H1 (cell line): ENCODE results near the gene FOXO6. TPM values are rescaled to one million over a fixed set of nuclear protein-coding genes. Genes with fewer than 3 reads are reported as not detected.

Experiments used
- CTCF ChIA-PET: fragments of 300-600 bp; sonication (Branson Sonifier 250); formaldehyde crosslinking; loops from one replicate; lab custom pipeline; 2021; ENCODE audit not compliant: partially characterized antibody; lab: Charles Lee
- POLR2A ChIA-PET: fragments of 300-600 bp; sonication (Branson Sonifier 250); formaldehyde crosslinking; loops from one replicate; lab custom pipeline; 2021; ENCODE audit warnings: inconsistent platforms; ENCODE audit not compliant: partially characterized antibody; lab: Charles Lee
- DNase-seq, 2 experiments: peaks; one replicate each; pipeline versions ENCODE4 v3.0.0 to v3.0.0-alpha.2; 2010 to 2022; ENCODE audit warnings: low spot score in 2 of 2, low read depth in 1 of 2, mixed read lengths in 1 of 2
- FAIRE-seq: peaks from 2 replicates; lab custom pipeline; 2011; peaks lifted over from hg19 to GRCh38; lab: Jason Lieb, UNC
- H2AFZ ChIP-seq: 2 replicates; pipeline ENCODE4 v1.8.1; 2012; ENCODE audit warnings: low read length, inconsistent platforms
- H2AK5ac ChIP-seq: 2 replicates; pipeline ENCODE4 v1.6.1; 2013; ENCODE audit warnings: low read depth, low read length
- H2BK120ac ChIP-seq: replicated peaks from 2 replicates; pipeline ENCODE3; 2013; ENCODE audit warnings: low read depth, low read length, inconsistent platforms
- H2BK12ac ChIP-seq: 2 replicates; pipeline ENCODE4 v1.6.1; 2013; ENCODE audit warnings: low read depth, low read length
- H2BK15ac ChIP-seq: 2 replicates; pipeline ENCODE4 v1.6.1; 2013; ENCODE audit warnings: low read length
- H2BK20ac ChIP-seq: 2 replicates; pipeline ENCODE4 v1.6.1; 2013; ENCODE audit warnings: low read length
- H2BK5ac ChIP-seq: 2 replicates; pipeline ENCODE4 v1.6.1; 2013; ENCODE audit warnings: low read depth, low read length
- H3K14ac ChIP-seq: 2 replicates; pipeline ENCODE4 v1.6.1; 2013; ENCODE audit warnings: inconsistent platforms; ENCODE audit not compliant: insufficient read length
- H3K18ac ChIP-seq: 2 replicates; pipeline ENCODE4 v1.6.1; 2013; ENCODE audit warnings: low read length; ENCODE audit errors: extremely low read depth
- H3K23ac ChIP-seq: 2 replicates; pipeline ENCODE4 v1.6.1; 2013; ENCODE audit warnings: inconsistent platforms; ENCODE audit not compliant: insufficient read length
- H3K23me2 ChIP-seq: 2 replicates; pipeline ENCODE4 v1.6.1; 2013; ENCODE audit warnings: low read depth, low read length
- H3K27ac ChIP-seq: 2 replicates; pipeline ENCODE4 v1.6.1; 2011; ENCODE audit warnings: low read depth, low read length, inconsistent platforms
- H3K27me3 ChIP-seq, 4 experiments: replicated peaks in 1 of 4; 1 replicate in 1 of 4; 2 replicates in 3 of 4; pipeline versions ENCODE4 v1.6.1 to v1.8.1; 2011 to 2013; ENCODE audit warnings: low read length in 3 of 4, mild to moderate bottlenecking in 3 of 4, inconsistent platforms in 2 of 4, mixed read lengths in 2 of 4, moderate library complexity in 1 of 4; ENCODE audit not compliant: control insufficient read depth in 3 of 4, insufficient read depth in 3 of 4; ENCODE audit errors: extremely low read depth in 1 of 4
- H3K36me3 ChIP-seq, 4 experiments: 2 replicates each; pipeline versions ENCODE4 v1.6.1 to v1.8.1; 2011 to 2013; ENCODE audit warnings: mild to moderate bottlenecking in 4 of 4, low read length in 3 of 4, moderate library complexity in 2 of 4, control low read depth in 1 of 4, inconsistent platforms in 1 of 4; ENCODE audit not compliant: insufficient read depth in 4 of 4, control insufficient read depth in 2 of 4
- H3K4ac ChIP-seq: replicated peaks from 2 replicates; pipeline ENCODE3; 2013; ENCODE audit warnings: low read length, low read depth, mixed read lengths, inconsistent platforms; ENCODE audit not compliant: insufficient read length
- H3K4me1 ChIP-seq, 4 experiments: replicated peaks in 1 of 4; 1 replicate in 1 of 4; 2 replicates in 3 of 4; pipeline versions ENCODE4 v1.6.1 to v1.8.1; 2011 to 2013; ENCODE audit warnings: low read length in 3 of 4, inconsistent platforms in 2 of 4, mixed read lengths in 1 of 4; ENCODE audit not compliant: insufficient read depth in 4 of 4, control insufficient read depth in 3 of 4
- H3K4me2 ChIP-seq, 2 experiments: 2 replicates each; pipeline versions ENCODE4 v1.6.1 to v1.8.1; 2011 to 2013; ENCODE audit warnings: low read depth in 2 of 2, low read length in 2 of 2, control low read depth in 1 of 2, inconsistent platforms in 1 of 2, mild to moderate bottlenecking in 1 of 2; ENCODE audit not compliant: insufficient read depth in 1 of 2
- H3K4me3 ChIP-seq, 4 experiments: fragments of 200-600, 300-600 bp in 1 of 4; sonication (generic), shearing (Covaris generic), sonication (Bioruptor Twin) in 1 of 4; 2 replicates each; pipeline versions ENCODE4 v1.5.1 to v1.8.1; 2011 to 2016; ENCODE audit warnings: low read length in 4 of 4, low read depth in 3 of 4, control low read depth in 2 of 4, inconsistent platforms in 2 of 4, mild to moderate bottlenecking in 2 of 4, mixed read lengths in 1 of 4, moderate library complexity in 1 of 4; ENCODE audit not compliant: insufficient read depth in 2 of 4; ENCODE audit errors: extremely low read depth in 1 of 4
- H3K56ac ChIP-seq: replicated peaks from 2 replicates; pipeline ENCODE3; 2013; ENCODE audit warnings: low read depth, mild to moderate bottlenecking, mixed read lengths, low read length, inconsistent platforms; ENCODE audit not compliant: insufficient read length
- H3K79me1 ChIP-seq: 2 replicates; pipeline ENCODE4 v1.6.1; 2013; ENCODE audit warnings: low read depth, low read length, control low read depth
- H3K79me2 ChIP-seq, 2 experiments: 2 replicates each; pipeline versions ENCODE4 v1.6.1 to v1.8.1; 2012 to 2013; ENCODE audit warnings: low read length in 2 of 2, mild to moderate bottlenecking in 2 of 2, inconsistent platforms in 1 of 2; ENCODE audit not compliant: insufficient read depth in 2 of 2, control insufficient read depth in 1 of 2
- H3K9ac ChIP-seq, 4 experiments: replicated peaks in 1 of 4; 1 replicate in 1 of 4; 2 replicates in 3 of 4; pipeline versions ENCODE4 v1.6.1 to v1.8.1; 2011 to 2013; ENCODE audit warnings: low read depth in 3 of 4, low read length in 3 of 4, control low read depth in 2 of 4, mild to moderate bottlenecking in 2 of 4, moderate library complexity in 2 of 4, inconsistent platforms in 1 of 4; ENCODE audit errors: extremely low read depth in 1 of 4
- H3K9me3 ChIP-seq, 2 experiments: 2 replicates each; pipeline versions ENCODE4 v1.6.1 to v1.8.1; 2012 to 2013; ENCODE audit warnings: mild to moderate bottlenecking in 2 of 2, moderate library complexity in 2 of 2, control low read depth in 1 of 2, inconsistent platforms in 1 of 2, low read depth in 1 of 2, low read length in 1 of 2, mixed read lengths in 1 of 2; ENCODE audit not compliant: insufficient read depth in 2 of 2
- H4K20me1 ChIP-seq, 2 experiments: replicated peaks in 1 of 2; 2 replicates each; pipeline versions ENCODE3 to v1.8.1; 2011 to 2013; ENCODE audit warnings: inconsistent platforms in 2 of 2, low read length in 2 of 2, mild to moderate bottlenecking in 1 of 2; ENCODE audit not compliant: insufficient read depth in 2 of 2, control insufficient read depth in 1 of 2
- H4K5ac ChIP-seq: 2 replicates; pipeline ENCODE4 v1.6.1; 2013; ENCODE audit warnings: low read length, low read depth, mixed read lengths, inconsistent platforms; ENCODE audit not compliant: insufficient read length
- H4K8ac ChIP-seq: 2 replicates; pipeline ENCODE4 v1.8.0; 2013; ENCODE audit warnings: mild to moderate bottlenecking, moderate library complexity, low read length, inconsistent platforms; ENCODE audit not compliant: insufficient read depth; ENCODE audit errors: extremely low read depth
- H4K91ac ChIP-seq: replicated peaks from 2 replicates; pipeline ENCODE3; 2013; ENCODE audit warnings: low read length, mixed read lengths, inconsistent platforms; ENCODE audit not compliant: insufficient read length
- BRCA1 ChIP-seq: IDR thresholded peaks from 2 replicates; pipeline ENCODE4 v1.6.1; 2012; ENCODE audit warnings: low read depth, low read length, improper control_type of control experiment
- NANOG ChIP-seq: IDR thresholded peaks from 2 replicates; pipeline ENCODE4 v1.6.1; 2011; ENCODE audit warnings: low read length, low read depth, mild to moderate bottlenecking, inconsistent platforms; ENCODE audit not compliant: insufficient read depth, poor library complexity, severe bottlenecking
- POU5F1 ChIP-seq: IDR thresholded peaks from 2 replicates; pipeline ENCODE4 v1.6.1; 2011; ENCODE audit warnings: low read depth, mild to moderate bottlenecking, low read length, moderate library complexity
- RBBP5 ChIP-seq: IDR thresholded peaks from 2 replicates; pipeline ENCODE4 v1.7.1; 2012; ENCODE audit warnings: low read depth, mild to moderate bottlenecking, inconsistent platforms, low read length, moderate library complexity, borderline replicate concordance
- RXRA ChIP-seq: IDR thresholded peaks from 2 replicates; pipeline ENCODE4 v1.6.1; 2011; ENCODE audit warnings: low read depth, mild to moderate bottlenecking, low read length, moderate library complexity; ENCODE audit not compliant: insufficient read depth
- TAF7 ChIP-seq: optimal IDR thresholded peaks from 2 replicates; pipeline ENCODE3; 2011; ENCODE audit warnings: low read depth, mild to moderate bottlenecking, inconsistent platforms, low read length, moderate library complexity, borderline replicate concordance
- TBP ChIP-seq: IDR thresholded peaks from 2 replicates; pipeline ENCODE4 v1.6.1; 2011; ENCODE audit warnings: low read depth, low read length, improper control_type of control experiment
- TCF12 ChIP-seq: IDR thresholded peaks from 2 replicates; pipeline ENCODE4 v1.6.1; 2011; ENCODE audit warnings: low read depth, mild to moderate bottlenecking, low read length
- TEAD4 ChIP-seq: IDR thresholded peaks from 2 replicates; pipeline ENCODE4 v1.6.1; 2012; ENCODE audit warnings: low read depth, low read length, inconsistent platforms, mixed read lengths
- WGBS, 2 experiments: shearing (Covaris generic) in 1 of 2; methylation state at CpG; one replicate each; pipeline versions ENCODE4 v1.1.6 to v1.1.7; 2013 to 2015; ENCODE audit warnings: low lambda C conversion rate in 2 of 2, mixed read lengths in 2 of 2, inconsistent platforms in 1 of 2, low coverage in 1 of 2, missing lambda C conversion rate in 1 of 2; ENCODE audit not compliant: insufficient replicate concordance in 2 of 2, insufficient coverage in 1 of 2, insufficient read length in 1 of 2; ENCODE audit errors: extremely low coverage in 1 of 2, missing lambda C conversion rate in 1 of 2; 5-methylcytosine and 5-hydroxymethylcytosine counted together
- polyA plus RNA-seq, 7 experiments: library from polyadenylated mRNA; depleted of rRNA in 3 of 7; stranded (reverse) in 5 of 7; unstranded in 2 of 7; fragments of >200 nt in 5 of 7; fragments of 200-250 nt in 2 of 7; gene quantifications; 1 replicate in 5 of 7; 2 replicates in 1 of 7; 4 replicates in 1 of 7; pipeline versions ENCODE4 v1.2.1 to v1.2.3, GENCODE V29; 2011 to 2013; ENCODE audit warnings: missing spikeins in 2 of 7, mixed read lengths in 2 of 7
- total RNA-seq: library from RNA; stranded (reverse); fragmentation: NEBNext Ultra II Directional; extraction: Animal tissue kit (Norgen Biotek cat#: 25700); gene quantifications from 2 replicates; pipeline ENCODE4 v1.2.1, GENCODE V29; 2021
- TF ChIP-seq, protein P1 (sequence below): IDR thresholded peaks from 2 replicates; pipeline ENCODE4 v1.6.1; 2012; ENCODE audit warnings: low read length, inconsistent platforms

FOXO6 gene
- total and polyA plus RNA-seq, 2 of the 8 experiments (the other 6 are each of a cell fraction or from before 2014, with no cell fraction given) = 0.59 to 3.0 TPM

DNA sequence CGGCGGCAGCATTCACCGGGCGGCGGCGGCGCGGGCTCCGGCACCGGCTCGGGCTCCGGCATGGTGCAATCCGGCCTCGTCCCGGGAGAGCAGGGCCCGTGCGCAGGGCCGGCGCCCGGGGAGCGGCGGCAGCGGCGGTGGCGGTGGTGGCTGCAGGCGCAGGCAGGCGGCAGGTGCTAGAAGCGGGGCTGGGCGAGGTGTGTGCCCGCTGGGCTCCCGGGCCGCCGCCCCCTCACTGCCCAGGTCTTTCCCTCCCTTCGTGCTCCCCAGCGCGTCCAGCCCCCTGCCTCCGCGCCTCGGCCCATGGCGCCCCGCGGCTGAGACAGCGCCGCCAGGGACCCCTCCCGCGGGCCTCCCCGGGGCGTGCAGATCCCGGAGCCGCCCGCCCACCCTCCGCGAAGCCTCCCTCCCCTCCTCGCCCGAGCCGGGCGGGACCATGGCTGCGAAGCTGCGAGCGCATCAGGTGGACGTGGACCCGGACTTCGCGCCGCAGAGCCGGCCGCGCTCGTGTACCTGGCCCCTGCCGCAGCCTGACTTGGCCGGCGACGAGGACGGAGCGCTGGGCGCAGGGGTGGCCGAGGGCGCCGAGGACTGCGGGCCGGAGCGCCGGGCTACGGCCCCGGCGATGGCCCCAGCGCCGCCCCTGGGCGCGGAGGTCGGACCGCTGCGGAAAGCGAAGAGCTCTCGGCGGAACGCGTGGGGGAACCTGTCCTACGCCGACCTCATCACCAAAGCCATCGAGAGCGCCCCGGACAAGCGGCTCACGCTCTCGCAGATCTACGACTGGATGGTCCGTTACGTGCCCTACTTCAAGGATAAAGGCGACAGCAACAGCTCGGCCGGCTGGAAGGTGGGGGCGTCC, 492 bp downstream of the FOXO6 start:
- H3K27ac ChIP-seq = no peak overlapping the region
- H4K8ac ChIP-seq = no peak overlapping the region
- H3K4me2 ChIP-seq = peak overlapping the region; percentile 85 to 96
- no peak overlapping the region for H3K23ac ChIP-seq
- 2% methylated on average over 66 of the region's 113 CpGs; no CpG with 5 or more reads in 1 of the 2 experiments for WGBS, 2 experiments
- H2BK12ac ChIP-seq = no peak overlapping the region
- no peak overlapping the region for H3K4ac ChIP-seq
- H3K18ac ChIP-seq = peak overlapping the region; percentile 78
- H2AK5ac ChIP-seq = no peak overlapping the region
- no peak overlapping the region for H3K9ac ChIP-seq
- H4K91ac ChIP-seq = no peak overlapping the region
- DNase-seq = peak in 1 of 2 experiments; percentile 74
- no peak overlapping the region for H2BK120ac ChIP-seq
- H2BK20ac ChIP-seq = 0 out of 2 replicates have a peak overlapping the region, but pooled peaks have one; percentile 21
- no peak overlapping the region for H4K5ac ChIP-seq
- peaks cover 21% of the 10 kb centered on the region for H3K23me2 ChIP-seq
- peaks cover 21 to 38% (median 36%) of the 10 kb centered on the region in 4 experiments for H3K27me3 ChIP-seq
- no peak overlapping the region for H3K56ac ChIP-seq
- H3K14ac ChIP-seq = no peak overlapping the region
- H3K79me2 ChIP-seq = no peaks in the 10 kb centered on the region
- no peaks in the 10 kb centered on the region for H3K36me3 ChIP-seq
- H3K4me3 ChIP-seq = peak overlapping the region; percentile 40 to 67 (median 44)
- H3K9me3 ChIP-seq = no peaks in the 10 kb centered on the region
- CTCF ChIA-PET = interaction anchor here (0.7 to 11.6 kb wide), 21 partner anchors 9 to 77 kb away, joined by 3 to 173 read pairs (median 5); no protein-coding TSS in a partner anchor
- H3K4me1 ChIP-seq = peaks cover 3 to 58% (median 42%) of the 10 kb centered on the region in 4 experiments
- H2BK15ac ChIP-seq = no peak overlapping the region
- H3K79me1 ChIP-seq = no peaks in the 10 kb centered on the region
- peaks cover 5 to 11% of the 10 kb centered on the region in 2 experiments for H4K20me1 ChIP-seq
- no peak for FAIRE-seq
- POLR2A ChIA-PET = interaction anchor here (0.7 to 2.5 kb wide), 9 partner anchors 9 to 45 kb away, joined by 3 to 6 read pairs (median 3); no protein-coding TSS in a partner anchor
- H2AFZ ChIP-seq = no peak overlapping the region
- H2BK5ac ChIP-seq = no peak overlapping the region
- TF ChIP-seq TBP = no peak
- TF ChIP-seq NANOG = no peak
- no peak for TF ChIP-seq BRCA1
- TF ChIP-seq, protein P1, sequence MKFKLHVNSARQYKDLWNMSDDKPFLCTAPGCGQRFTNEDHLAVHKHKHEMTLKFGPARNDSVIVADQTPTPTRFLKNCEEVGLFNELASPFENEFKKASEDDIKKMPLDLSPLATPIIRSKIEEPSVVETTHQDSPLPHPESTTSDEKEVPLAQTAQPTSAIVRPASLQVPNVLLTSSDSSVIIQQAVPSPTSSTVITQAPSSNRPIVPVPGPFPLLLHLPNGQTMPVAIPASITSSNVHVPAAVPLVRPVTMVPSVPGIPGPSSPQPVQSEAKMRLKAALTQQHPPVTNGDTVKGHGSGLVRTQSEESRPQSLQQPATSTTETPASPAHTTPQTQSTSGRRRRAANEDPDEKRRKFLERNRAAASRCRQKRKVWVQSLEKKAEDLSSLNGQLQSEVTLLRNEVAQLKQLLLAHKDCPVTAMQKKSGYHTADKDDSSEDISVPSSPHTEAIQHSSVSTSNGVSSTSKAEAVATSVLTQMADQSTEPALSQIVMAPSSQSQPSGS = no peak
- TF ChIP-seq TAF7 = no peak
- TF ChIP-seq POU5F1 = no peak
- TF ChIP-seq TEAD4 = no peak
- no peak for TF ChIP-seq RBBP5
- TF ChIP-seq RXRA = no peak
- no peak for TF ChIP-seq TCF12
